K562 (cell line): ENCODE results near the gene LOC128125822.
"Not testable (repeated sequence)": the region's sequence is repeated elsewhere in the genome, so short reads cannot be mapped to it uniquely, and the experiment has no call there.

Experiments
- ATAC-seq: fragments of 200-7000 bp; cut with Tn5 transposase; 3 replicates; pipeline ENCODE4 v1.9.1; 2020; ENCODE audit warnings: moderate library complexity
- BruUV-seq: library from RNA; stranded (reverse); fragments of 400-500 nt; replicated peaks from 2 replicates; lab custom pipeline; 2021; lab: Mats Ljungman, UMichigan
- CTCF ChIA-PET: fragments of 300-600 bp; formaldehyde crosslinking; extraction: SDS; loops from one replicate; lab custom pipeline; 2021; ENCODE audit warnings: low intra/inter-chr PET ratio; lab: Yijun Ruan, JAX
- POLR2A ChIA-PET: fragments of 300-600, 350-650 bp; sonication (Branson Sonifier 250); formaldehyde crosslinking; extraction: SDS; loops from one replicate; lab custom pipeline; 2021; ENCODE audit warnings: antibody characterized with exemption, inconsistent platforms; lab: Yijun Ruan, JAX
- DNase-seq, 4 experiments: peaks; one replicate each; pipeline versions ENCODE4 v3.0.0 to v3.0.0-alpha.2; 2011 to 2018; ENCODE audit warnings: low spot score in 3 of 4, mixed read lengths in 3 of 4; ENCODE audit errors: extremely low read depth in 1 of 4
- FAIRE-seq: peaks from 2 replicates; lab custom pipeline; 2011; peaks lifted over from hg19 to GRCh38; lab: Jason Lieb, UNC
- H2AFZ ChIP-seq: 2 replicates; pipeline ENCODE4 v1.6.0; 2011; ENCODE audit warnings: low read depth, low read length, control low read depth, inconsistent platforms
- H3K27ac ChIP-seq: fragments of 200-600 bp; 3 replicates; pipeline ENCODE4 v1.8.0; 2011; ENCODE audit warnings: low read depth, mild to moderate bottlenecking, control low read depth, inconsistent platforms, low read length, moderate library complexity, mixed read lengths; ENCODE audit errors: extremely low read depth
- H3K27me3 ChIP-seq, 2 experiments: fragments of 300-600 bp in 1 of 2; 2 replicates in 1 of 2; 3 replicates in 1 of 2; pipeline versions ENCODE4 v1.6.0 to v1.8.0; 2011; ENCODE audit warnings: inconsistent platforms in 2 of 2, low read length in 2 of 2, mild to moderate bottlenecking in 1 of 2, mixed read lengths in 1 of 2, moderate library complexity in 1 of 2; ENCODE audit not compliant: control insufficient read depth in 2 of 2, insufficient read depth in 2 of 2
- H3K36me3 ChIP-seq: fragments of 300-600 bp; 3 replicates; pipeline ENCODE4 v1.8.0; 2011; ENCODE audit warnings: mild to moderate bottlenecking, low read length, inconsistent platforms; ENCODE audit not compliant: control insufficient read depth, insufficient read depth
- H3K4me1 ChIP-seq, 2 experiments: fragments of 200-600 bp in 1 of 2; replicated peaks in 1 of 2; 2 replicates in 1 of 2; 3 replicates in 1 of 2; pipeline versions ENCODE4 v1.5.1 to v1.8.0; 2011; ENCODE audit warnings: inconsistent platforms in 2 of 2, low read length in 2 of 2, mild to moderate bottlenecking in 1 of 2, mixed read lengths in 1 of 2, moderate library complexity in 1 of 2; ENCODE audit not compliant: control insufficient read depth in 2 of 2, insufficient read depth in 2 of 2
- H3K4me2 ChIP-seq: 2 replicates; pipeline ENCODE4 v1.6.1; 2011; ENCODE audit warnings: low read length, control low read depth, inconsistent platforms, mixed read lengths; ENCODE audit not compliant: insufficient read depth
- H3K4me3 ChIP-seq: fragments of 200-600 bp; sonication (generic), shearing (Covaris generic); 2 replicates; pipeline ENCODE4 v1.5.1; 2016; ENCODE audit warnings: control low read depth, inconsistent platforms
- H3K79me2 ChIP-seq: fragments of 200-600 bp; 3 replicates; pipeline ENCODE4 v1.8.0; 2011; ENCODE audit warnings: low read length, inconsistent platforms; ENCODE audit not compliant: control insufficient read depth, insufficient read depth
- H3K9ac ChIP-seq, 2 experiments: 2 replicates each; pipeline versions ENCODE4 v1.6.0 to v1.6.1; 2011; ENCODE audit warnings: low read depth in 2 of 2, low read length in 2 of 2, control low read depth in 1 of 2, inconsistent platforms in 1 of 2, mild to moderate bottlenecking in 1 of 2, mixed read lengths in 1 of 2; ENCODE audit not compliant: insufficient read depth in 1 of 2
- H3K9me1 ChIP-seq: one replicate; pipeline ENCODE4 v1.6.0; 2011; ENCODE audit warnings: inconsistent platforms, mild to moderate bottlenecking, low read length, moderate library complexity; ENCODE audit not compliant: control insufficient read depth, insufficient read depth
- H3K9me3 ChIP-seq: replicated peaks from 2 replicates; pipeline ENCODE4 v1.5.1; 2011; ENCODE audit warnings: low read depth, low read length, inconsistent platforms; ENCODE audit not compliant: control insufficient read depth, insufficient read depth
- H4K20me1 ChIP-seq: replicated peaks from 2 replicates; pipeline ENCODE4 v1.6.1; 2011; ENCODE audit warnings: low read length, inconsistent platforms, mixed read lengths; ENCODE audit not compliant: control insufficient read depth, insufficient read depth
- HOXB6 ChIP-seq: fragments of 250-450 bp; sonication (Bioruptor Pico); IDR thresholded peaks from 2 replicates; pipeline ENCODE4 v1.5.1; 2022; ENCODE audit warnings: mild to moderate bottlenecking, borderline replicate concordance
- NCOA2 ChIP-seq, 2 experiments: fragments of 450-650 bp; IDR thresholded peaks; 2 replicates each; pipeline ENCODE4 v1.6.1; 2018; ENCODE audit warnings: mild to moderate bottlenecking in 2 of 2, moderate library complexity in 1 of 2; ENCODE audit not compliant: partially characterized antibody in 2 of 2
- OTX1 ChIP-seq: fragments of 450-650 bp; formaldehyde crosslinking; IDR thresholded peaks from 2 replicates; pipeline ENCODE4 v1.4.0; 2022; ENCODE audit warnings: mild to moderate bottlenecking
- PTRF ChIP-seq: fragments of 450-650 bp; IDR thresholded peaks from 2 replicates; pipeline ENCODE4 v1.6.1; 2016; ENCODE audit warnings: mild to moderate bottlenecking, missing genetic modification characterization, missing compliant biosample characterization
- SOX6 ChIP-seq: fragments of 450-650 bp; IDR thresholded peaks from 2 replicates; pipeline ENCODE4 v1.6.1; 2014; ENCODE audit warnings: mild to moderate bottlenecking
- ZFX ChIP-seq: sonication (generic); formaldehyde crosslinking; IDR thresholded peaks from 2 replicates; pipeline ENCODE4 v1.8.0; 2022; ENCODE audit warnings: mild to moderate bottlenecking, missing genetic modification reagents, moderate library complexity
- ZNF121 ChIP-seq: sonication (generic); formaldehyde crosslinking; conservative IDR thresholded peaks from 2 replicates; pipeline ENCODE4 v1.8.0; 2022; ENCODE audit warnings: missing genetic modification reagents
- WGBS: fragments of 100-300 bp; shearing (Covaris generic); methylation state at CpG from one replicate; pipeline ENCODE4 v1.1.6; 2016; ENCODE audit warnings: low coverage, mixed read lengths; ENCODE audit not compliant: insufficient coverage; ENCODE audit errors: missing lambda C conversion rate; 5-methylcytosine and 5-hydroxymethylcytosine counted together
- in situ Hi-C: fragments of 300-500 bp; cut with MboI; formaldehyde crosslinking; loops from 4 replicates; pipeline ENCODE4 v1.15.0; 2018; ENCODE audit warnings: inconsistent platforms, mixed read lengths
- intact Hi-C: fragments of 100-400 bp; cut with micrococcal nuclease; formaldehyde crosslinking; loops from 2 replicates; pipeline ENCODE4 v1.14.2; 2022
- TF ChIP-seq, protein P1 (sequence below): sonication (generic); formaldehyde crosslinking; IDR thresholded peaks from 2 replicates; pipeline ENCODE4 v1.8.1; 2023; ENCODE audit warnings: mild to moderate bottlenecking, missing genetic modification reagents
- TF ChIP-seq, protein P2 (sequence below), 2 experiments: fragments of 450-650 bp; IDR thresholded peaks; 2 replicates each; pipeline ENCODE4 v1.6.1; 2018; ENCODE audit warnings: mild to moderate bottlenecking in 2 of 2, low read depth in 1 of 2; ENCODE audit not compliant: partially characterized antibody in 2 of 2

LOC128125822 gene

DNA sequence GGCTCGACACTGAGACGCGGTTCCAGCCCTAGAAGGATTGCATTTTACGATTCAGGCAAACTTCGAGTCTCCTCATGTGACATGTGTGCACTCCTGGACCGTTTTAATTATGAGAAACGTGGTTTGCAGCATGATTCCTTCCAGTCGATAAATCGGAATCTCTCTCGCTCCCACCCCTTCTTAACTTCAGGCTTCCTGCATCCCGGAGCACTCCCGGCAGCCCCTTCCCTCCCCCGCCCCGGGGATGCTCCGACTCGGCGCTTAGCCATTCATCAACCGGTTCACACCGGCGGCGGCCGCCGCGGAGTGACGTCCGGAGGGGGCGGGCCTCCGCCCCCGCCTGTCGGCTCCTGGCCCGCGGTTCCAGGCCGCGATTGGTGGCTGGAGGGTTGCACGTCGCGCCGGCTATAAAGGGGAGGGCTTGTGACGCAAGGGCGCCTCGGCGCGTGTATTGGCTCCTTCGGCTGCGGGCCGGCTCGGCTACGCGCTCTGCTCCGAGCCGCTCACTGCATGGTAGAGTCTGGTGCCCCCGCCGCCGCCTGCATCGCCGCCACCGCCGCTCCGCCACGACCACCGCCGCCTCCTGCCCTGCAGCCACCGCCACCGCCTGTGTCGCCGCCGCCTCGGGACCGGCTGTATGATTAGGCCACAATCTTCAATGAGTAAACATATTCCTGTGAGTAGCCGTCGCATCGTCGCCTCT is at the start of gene LOC128125822, which contains the start of gene PTP4A1 (continued):
- TF ChIP-seq NCOA2 (IDR thresholded peaks at IDR 0.05; ENCODE audit: partially characterized antibody in 2 of 2): no peak
- TF ChIP-seq ZFX (CRISPR knock-in tag): peak; percentile 52; the same call in 1 of the 2 replicates
- TF ChIP-seq, protein P1, sequence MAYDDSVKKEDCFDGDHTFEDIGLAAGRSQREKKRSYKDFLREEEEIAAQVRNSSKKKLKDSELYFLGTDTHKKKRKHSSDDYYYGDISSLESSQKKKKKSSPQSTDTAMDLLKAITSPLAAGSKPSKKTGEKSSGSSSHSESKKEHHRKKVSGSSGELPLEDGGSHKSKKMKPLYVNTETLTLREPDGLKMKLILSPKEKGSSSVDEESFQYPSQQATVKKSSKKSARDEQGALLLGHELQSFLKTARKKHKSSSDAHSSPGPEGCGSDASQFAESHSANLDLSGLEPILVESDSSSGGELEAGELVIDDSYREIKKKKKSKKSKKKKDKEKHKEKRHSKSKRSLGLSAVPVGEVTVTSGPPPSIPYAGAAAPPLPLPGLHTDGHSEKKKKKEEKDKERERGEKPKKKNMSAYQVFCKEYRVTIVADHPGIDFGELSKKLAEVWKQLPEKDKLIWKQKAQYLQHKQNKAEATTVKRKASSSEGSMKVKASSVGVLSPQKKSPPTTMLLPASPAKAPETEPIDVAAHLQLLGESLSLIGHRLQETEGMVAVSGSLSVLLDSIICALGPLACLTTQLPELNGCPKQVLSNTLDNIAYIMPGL (CRISPR knock-in tag): 0 out of 2 replicates have a peak, but pooled peaks have one; percentile 18
- TF ChIP-seq SOX6: peak; percentile 49; the same call in 1 of the 2 replicates
- no peak for TF ChIP-seq ZNF121 (CRISPR knock-in tag)
- peak; percentile 43; the same call in 1 of the 2 replicates for TF ChIP-seq OTX1 (CRISPR knock-in tag)
- TF ChIP-seq HOXB6: no peak
- TF ChIP-seq PTRF (tag): no peak
- TF ChIP-seq, protein P2, sequence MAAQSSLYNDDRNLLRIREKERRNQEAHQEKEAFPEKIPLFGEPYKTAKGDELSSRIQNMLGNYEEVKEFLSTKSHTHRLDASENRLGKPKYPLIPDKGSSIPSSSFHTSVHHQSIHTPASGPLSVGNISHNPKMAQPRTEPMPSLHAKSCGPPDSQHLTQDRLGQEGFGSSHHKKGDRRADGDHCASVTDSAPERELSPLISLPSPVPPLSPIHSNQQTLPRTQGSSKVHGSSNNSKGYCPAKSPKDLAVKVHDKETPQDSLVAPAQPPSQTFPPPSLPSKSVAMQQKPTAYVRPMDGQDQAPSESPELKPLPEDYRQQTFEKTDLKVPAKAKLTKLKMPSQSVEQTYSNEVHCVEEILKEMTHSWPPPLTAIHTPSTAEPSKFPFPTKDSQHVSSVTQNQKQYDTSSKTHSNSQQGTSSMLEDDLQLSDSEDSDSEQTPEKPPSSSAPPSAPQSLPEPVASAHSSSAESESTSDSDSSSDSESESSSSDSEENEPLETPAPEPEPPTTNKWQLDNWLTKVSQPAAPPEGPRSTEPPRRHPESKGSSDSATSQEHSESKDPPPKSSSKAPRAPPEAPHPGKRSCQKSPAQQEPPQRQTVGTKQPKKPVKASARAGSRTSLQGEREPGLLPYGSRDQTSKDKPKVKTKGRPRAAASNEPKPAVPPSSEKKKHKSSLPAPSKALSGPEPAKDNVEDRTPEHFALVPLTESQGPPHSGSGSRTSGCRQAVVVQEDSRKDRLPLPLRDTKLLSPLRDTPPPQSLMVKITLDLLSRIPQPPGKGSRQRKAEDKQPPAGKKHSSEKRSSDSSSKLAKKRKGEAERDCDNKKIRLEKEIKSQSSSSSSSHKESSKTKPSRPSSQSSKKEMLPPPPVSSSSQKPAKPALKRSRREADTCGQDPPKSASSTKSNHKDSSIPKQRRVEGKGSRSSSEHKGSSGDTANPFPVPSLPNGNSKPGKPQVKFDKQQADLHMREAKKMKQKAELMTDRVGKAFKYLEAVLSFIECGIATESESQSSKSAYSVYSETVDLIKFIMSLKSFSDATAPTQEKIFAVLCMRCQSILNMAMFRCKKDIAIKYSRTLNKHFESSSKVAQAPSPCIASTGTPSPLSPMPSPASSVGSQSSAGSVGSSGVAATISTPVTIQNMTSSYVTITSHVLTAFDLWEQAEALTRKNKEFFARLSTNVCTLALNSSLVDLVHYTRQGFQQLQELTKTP (IDR thresholded peaks at IDR 0.05; ENCODE audit: low read depth in 1 of 2, partially characterized antibody in 2 of 2): no peak

DNA sequence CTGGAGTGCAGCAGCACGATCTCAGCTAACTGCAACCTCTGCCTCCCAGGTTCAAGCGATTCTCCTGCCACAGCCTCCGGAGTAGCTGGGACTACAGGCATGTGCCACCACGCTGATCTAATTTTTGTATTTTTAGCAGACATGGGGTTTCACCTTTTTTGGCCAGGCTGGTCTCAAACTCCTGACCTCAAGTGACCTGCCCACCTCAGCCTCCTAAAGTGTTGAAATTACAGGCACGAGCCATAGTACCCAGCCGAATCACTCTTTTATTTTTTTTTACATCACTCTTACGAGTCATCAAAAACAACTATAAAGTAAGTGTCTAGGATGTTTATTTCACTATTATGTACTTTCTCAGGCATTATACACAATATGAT is 49.4 kb upstream of the LOC128125822 start:
- H3K79me2 ChIP-seq, H3K27ac ChIP-seq, BruUV-seq, in situ Hi-C loops, H3K9ac ChIP-seq, H3K27me3 ChIP-seq, CTCF ChIA-PET, ATAC-seq, intact Hi-C loops, H4K20me1 ChIP-seq, FAIRE-seq, H3K9me3 ChIP-seq, H3K36me3 ChIP-seq, POLR2A ChIA-PET, H3K4me1 ChIP-seq, H3K4me2 ChIP-seq, DNase-seq, H3K4me3 ChIP-seq, H3K9me1 ChIP-seq, H2AFZ ChIP-seq: not testable (repeated sequence)
- WGBS: 2% methylated on average over 7 of the region's 7 CpGs
